ENCODE results near the gene RPTOR. TPM values are rescaled to one million over a fixed set of nuclear protein-coding genes. Genes with fewer than 3 reads are reported as not detected.
A peak's percentile ranks its signal among the peaks of the same experiment; 100 is the strongest.

RPTOR gene
- total RNA-seq, 2 experiments from 2014 or later = 48.1 to 87.8 TPM

- Histone ChIP-seq H3K4me1 (ENCODE audit: insufficient read depth, low read length, poor library complexity, severe bottlenecking) (peaks cover 24% of the 10 kb centered on the region), H3K36me3 (ENCODE audit: insufficient read depth, low read length) (no peaks in the 10 kb centered on the region), H3K4me3 (ENCODE audit: low read depth, low read length, poor library complexity, severe bottlenecking) (peak overlapping the region; percentile 62), H2AFZ (ENCODE audit: low read length) (peak overlapping the region; percentile 86), H3K79me2 (ENCODE audit: insufficient read depth, low read depth, low read length) (no peaks in the 10 kb centered on the region), H3K9me3 (ENCODE audit: low read length) (no peaks in the 10 kb centered on the region), H3K27ac (ENCODE audit: low read depth, low read length, poor library complexity, severe bottlenecking) (peak overlapping the region; percentile 60), H4K20me1 (ENCODE audit: insufficient read depth, low read length) (no peaks in the 10 kb centered on the region), H3K9me2 (ENCODE audit: insufficient read depth, low read length) (no peaks in the 10 kb centered on the region), H3K4me2 (ENCODE audit: low read length) (peak overlapping the region; percentile 73)
- BruUV-seq (replicated peaks) = TSS peak; percentile 90
- ChIA-PET POLR2A (interaction anchor here (0.5 to 3.0 kb wide), 5 partner anchors 10 to 262 kb away, joined by 3 to 16 read pairs (median 4); no protein-coding TSS in a partner anchor), CTCF (ENCODE audit: unreplicated experiment) (no interaction called here)
- intact Hi-C loops (cut with micrococcal nuclease; ENCODE audit: unreplicated experiment) = loop anchor here (1.0 kb wide), 1 partner anchor 13 kb away; no protein-coding TSS in a partner anchor
- peak; percentile 97 for DNase-seq (ENCODE audit: low spot score)
- TF ChIP-seq EZH2phosphoT487 (IDR thresholded peaks at IDR 0.05; ENCODE audit: borderline replicate concordance, low read depth, low read length) = no peak
- TF ChIP-seq CTCF (conservative IDR thresholded peaks at IDR 0.05; ENCODE audit: low read length) = no peak
These were observed 46.3 kb upstream of the RPTOR start for GRCh38 chr17:80498242-80498919.

GRCh38 chr17:80498920-80499410, 45.7 kb upstream of the RPTOR start:
- ChIA-PET CTCF (ENCODE audit: unreplicated experiment) (no interaction called here), POLR2A (interaction anchor here (0.5 to 3.0 kb wide), 6 partner anchors 10 to 261 kb away, joined by 3 to 16 read pairs (median 4); no protein-coding TSS in a partner anchor)
- intact Hi-C loops (cut with micrococcal nuclease; ENCODE audit: unreplicated experiment) = loop anchor here (1.0 kb wide), 1 partner anchor 14 kb away; no protein-coding TSS in a partner anchor

More at GRCh38 chr17:80498920-80499410, 45.7 kb upstream of the RPTOR start:
- BruUV-seq (replicated peaks) = no TSS peak
- TF ChIP-seq EZH2phosphoT487 (IDR thresholded peaks at IDR 0.05; ENCODE audit: borderline replicate concordance, low read depth, low read length) (no peak), CTCF (conservative IDR thresholded peaks at IDR 0.05; ENCODE audit: low read length) (no peak)
- H3K4me1 ChIP-seq (ENCODE audit: insufficient read depth, low read length, poor library complexity, severe bottlenecking) = peaks cover 24% of the 10 kb centered on the region
- peak overlapping the region; percentile 62 for H3K4me3 ChIP-seq (ENCODE audit: low read depth, low read length, poor library complexity, severe bottlenecking)
- H2AFZ ChIP-seq (ENCODE audit: low read length) = peak overlapping the region; percentile 86; the same call in 1 of the 2 replicates
- H4K20me1 ChIP-seq (ENCODE audit: insufficient read depth, low read length) = no peaks in the 10 kb centered on the region
- H3K9me2 ChIP-seq (ENCODE audit: insufficient read depth, low read length) = no peaks in the 10 kb centered on the region
- H3K36me3 ChIP-seq (ENCODE audit: insufficient read depth, low read length) = no peaks in the 10 kb centered on the region
- no peaks in the 10 kb centered on the region for H3K9me3 ChIP-seq (ENCODE audit: low read length)
- DNase-seq (ENCODE audit: low spot score) = no peak
- H3K27ac ChIP-seq (ENCODE audit: low read depth, low read length, poor library complexity, severe bottlenecking) = peak overlapping the region; percentile 60
- H3K79me2 ChIP-seq (ENCODE audit: insufficient read depth, low read depth, low read length) = no peaks in the 10 kb centered on the region
- peak overlapping the region; percentile 73 for H3K4me2 ChIP-seq (ENCODE audit: low read length)

Data from OCI-LY7 (cell line).